Measurements from ENCODE around the gene PRND.
"Not testable (repeated sequence)": the region's sequence is repeated elsewhere in the genome, so short reads cannot be mapped to it uniquely, and the experiment has no call there.

PRND gene

DNA sequence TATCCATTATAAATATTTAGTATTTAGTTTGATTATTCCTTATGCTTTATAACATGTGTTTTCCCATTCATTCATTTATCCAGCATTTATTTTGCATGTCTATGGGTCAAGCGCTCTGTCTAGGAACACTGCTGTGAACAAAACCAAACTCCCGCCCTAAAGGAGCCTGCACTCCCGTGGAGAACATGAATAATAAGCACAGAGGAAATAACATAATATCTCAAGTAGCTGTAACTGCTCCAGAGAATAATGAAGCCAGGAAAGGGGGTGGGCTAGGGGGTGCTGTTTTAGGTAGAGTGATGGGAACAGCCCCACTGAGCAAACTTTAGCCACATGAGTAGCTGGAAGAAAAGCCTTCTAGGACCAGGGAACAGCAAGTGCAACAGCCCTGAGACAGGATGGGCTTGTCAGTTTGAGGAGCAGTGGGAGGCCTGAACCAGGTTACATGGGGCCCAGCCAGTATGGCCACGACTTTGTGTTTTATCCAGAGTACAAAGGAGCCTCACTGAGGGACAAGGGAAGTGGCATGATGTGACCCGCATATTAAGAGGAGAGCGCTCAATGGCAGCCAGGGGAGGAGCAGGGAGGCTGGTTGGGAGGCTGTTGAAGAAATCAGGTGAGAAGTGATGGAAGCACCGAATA lies 24.4 kb upstream of the PRND start:
- DNase-seq: no peak
- TF ChIP-seq POLR2A (IDR thresholded peaks at IDR 0.05; ENCODE audit: low read length) (no peak), GATA1 (IDR thresholded peaks at IDR 0.05; ENCODE audit: low read depth, low read length) (no peak)

- DNase-seq: no peak
- TF ChIP-seq POLR2A (IDR thresholded peaks at IDR 0.05; ENCODE audit: low read length) (no peak), GATA1 (IDR thresholded peaks at IDR 0.05; ENCODE audit: low read depth, low read length) (no peak)
These were observed 23.9 kb upstream of the PRND start for GRCh38 chr20:4697831-4698221.

GRCh38 chr20:4699216-4699615 lies 22.5 kb upstream of the PRND start:
- no peak for TF ChIP-seq POLR2A (IDR thresholded peaks at IDR 0.05; ENCODE audit: low read length)
- TF ChIP-seq GATA1 (IDR thresholded peaks at IDR 0.05; ENCODE audit: low read depth, low read length): no peak
- DNase-seq: no peak

- TF ChIP-seq POLR2A (IDR thresholded peaks at IDR 0.05; ENCODE audit: low read length) (no peak), GATA1 (IDR thresholded peaks at IDR 0.05; ENCODE audit: low read depth, low read length) (no peak)
These were observed 21.8 kb upstream of the PRND start for GRCh38 chr20:4699957-4700356.

DNA sequence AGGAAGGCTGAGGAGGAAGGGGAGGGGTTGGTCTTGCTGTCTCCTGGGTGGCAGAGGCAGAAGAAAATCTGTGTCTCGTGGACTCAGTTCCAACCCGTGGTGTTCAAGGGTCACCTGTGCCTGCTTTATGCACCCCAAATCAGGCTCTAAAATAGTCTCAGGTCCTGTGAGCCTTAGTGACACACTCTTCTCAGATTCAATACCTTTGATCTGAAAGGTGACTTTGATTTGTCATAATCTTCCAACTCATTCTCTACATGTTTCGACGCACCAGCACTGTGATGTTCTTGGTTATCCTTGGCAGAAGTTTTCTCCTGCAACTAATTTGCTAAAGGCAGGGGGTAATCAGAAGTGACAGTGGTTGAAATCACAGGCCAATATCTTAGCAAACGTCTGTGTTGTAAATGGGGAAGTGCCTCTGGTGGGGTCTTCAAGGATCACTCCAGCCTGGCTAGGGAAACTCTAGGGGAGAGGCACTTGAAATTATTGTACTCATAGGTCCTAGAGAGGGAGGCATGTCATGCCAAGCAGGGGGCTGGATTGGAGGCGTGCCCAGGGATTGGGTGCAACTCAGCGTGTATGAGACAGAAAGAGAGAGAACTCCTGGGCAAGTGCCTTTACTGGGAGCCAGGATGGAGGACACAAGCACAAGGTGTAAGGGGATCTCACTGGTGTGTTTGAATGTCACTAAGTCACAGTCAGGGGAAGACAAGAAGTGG lies 19.0 kb upstream of the PRND start:
- TF ChIP-seq GATA1 (IDR thresholded peaks at IDR 0.05; ENCODE audit: low read depth, low read length) (no peak), POLR2A (IDR thresholded peaks at IDR 0.05; ENCODE audit: low read length) (no peak)
- DNase-seq: no peak

More at GRCh38 chr20:4699957-4700356, 21.8 kb upstream of the PRND start:
- no peak for DNase-seq

DNA sequence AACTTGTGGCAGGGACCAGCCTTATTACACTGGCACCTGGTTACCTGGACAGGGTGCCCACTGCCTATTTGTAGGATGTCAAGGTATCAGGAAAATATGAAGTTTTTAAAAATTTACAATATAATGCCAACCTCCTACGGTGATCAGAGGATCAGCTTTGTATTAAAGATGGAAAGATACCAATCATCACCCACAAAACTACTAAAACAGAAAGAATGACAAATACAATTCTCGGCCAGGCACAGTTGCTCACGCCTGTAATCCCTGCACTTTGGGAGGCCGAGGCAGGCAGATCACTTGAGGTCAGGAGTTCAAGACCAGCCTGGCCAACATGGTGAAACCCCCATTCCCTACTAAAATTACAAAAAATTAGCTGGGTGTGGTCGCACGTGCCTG lies 18.4 kb upstream of the PRND start:
- TF ChIP-seq POLR2A (IDR thresholded peaks at IDR 0.05; ENCODE audit: low read length) (no peak), GATA1 (IDR thresholded peaks at IDR 0.05; ENCODE audit: low read depth, low read length) (no peak)
- no peak for DNase-seq

DNA sequence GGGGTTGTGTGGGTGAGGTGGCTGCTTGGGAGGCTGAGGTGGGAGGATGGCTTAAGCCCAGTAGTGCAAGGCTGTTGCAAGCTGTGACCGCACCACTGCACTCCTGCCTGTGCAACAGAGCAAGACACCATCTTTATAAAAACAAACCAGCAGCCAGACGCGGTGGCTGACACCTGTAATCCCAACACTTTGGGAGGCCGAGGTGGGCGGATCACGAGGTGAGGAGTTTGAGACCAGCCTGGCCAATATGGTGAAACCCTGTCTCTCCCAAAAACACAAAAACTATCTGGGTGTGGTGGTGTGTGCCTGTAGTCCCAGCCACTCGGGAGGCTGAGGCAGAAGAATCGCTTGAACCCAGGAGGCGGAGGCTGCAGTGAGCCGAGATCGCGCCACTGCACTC lies 14.8 kb upstream of the PRND start:
- DNase-seq: not testable (repeated sequence)

- no peak for TF ChIP-seq GATA1 (IDR thresholded peaks at IDR 0.05; ENCODE audit: low read depth, low read length)
- TF ChIP-seq POLR2A (IDR thresholded peaks at IDR 0.05; ENCODE audit: low read length): no peak
- DNase-seq: no peak
These were observed 13.7 kb upstream of the PRND start for GRCh38 chr20:4708036-4708435.

DNA sequence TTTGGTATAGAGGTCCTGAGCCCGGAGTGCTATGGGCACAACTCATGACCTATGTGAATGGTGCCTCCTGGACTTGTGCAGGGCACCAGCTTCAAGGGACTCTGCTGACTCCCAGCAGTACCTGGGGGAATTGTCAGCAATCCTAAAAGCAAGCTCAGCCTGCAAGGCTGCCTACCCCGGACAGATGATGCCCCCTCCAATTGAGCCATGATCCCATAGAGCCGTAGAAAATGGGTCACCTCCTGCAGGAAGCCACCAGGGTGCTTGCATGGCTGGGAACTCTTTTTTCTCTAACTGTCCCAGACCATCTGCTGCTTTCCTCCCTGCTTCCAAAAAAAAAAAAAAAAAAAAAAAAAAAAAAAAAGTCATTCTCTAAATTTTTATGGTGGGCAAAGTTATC lies 12.9 kb upstream of the PRND start:
- no peak for DNase-seq
- TF ChIP-seq POLR2A (IDR thresholded peaks at IDR 0.05; ENCODE audit: low read length) (no peak), GATA1 (IDR thresholded peaks at IDR 0.05; ENCODE audit: low read depth, low read length) (no peak)

DNA sequence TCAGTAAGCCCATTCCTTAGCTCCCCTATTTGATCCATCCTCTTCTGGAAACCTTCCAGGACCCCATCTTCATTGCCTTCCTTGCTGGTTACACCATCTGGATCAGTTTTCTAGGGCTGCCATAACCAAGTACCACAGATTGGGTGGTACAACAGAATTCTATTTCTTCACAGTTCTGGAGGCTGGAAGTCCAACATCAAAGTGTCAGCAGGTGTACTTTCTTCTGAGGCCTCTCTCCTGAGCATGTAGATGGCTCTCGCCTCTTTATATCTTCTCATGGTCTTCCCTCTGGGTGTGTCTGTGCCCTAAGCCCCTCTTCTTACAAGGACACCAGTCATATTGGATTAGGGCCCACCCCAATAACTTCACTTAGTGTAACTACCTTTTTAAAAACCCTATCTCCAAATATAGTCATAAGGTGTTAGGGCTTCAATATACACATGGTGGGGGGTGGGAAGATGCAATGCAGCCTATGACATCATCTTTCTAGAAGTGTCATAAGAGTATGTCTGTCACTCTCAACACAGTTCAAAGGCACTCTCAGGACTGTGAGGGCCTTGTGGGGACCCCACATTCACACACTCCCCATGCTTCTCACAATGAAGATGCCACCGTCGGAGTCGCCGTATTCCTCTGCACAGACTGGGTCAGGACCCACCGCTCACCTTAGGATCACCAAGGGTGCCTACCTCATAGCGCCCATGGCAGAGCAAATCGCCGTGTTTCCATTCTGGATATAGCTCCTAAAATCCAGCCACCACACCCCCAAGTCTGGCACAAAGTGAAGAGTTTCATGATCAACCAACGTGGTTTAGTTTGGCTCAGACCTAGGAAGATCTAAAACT lies 12.2 kb upstream of the PRND start:
- DNase-seq: no peak
- TF ChIP-seq POLR2A (IDR thresholded peaks at IDR 0.05; ENCODE audit: low read length) (no peak), GATA1 (IDR thresholded peaks at IDR 0.05; ENCODE audit: low read depth, low read length) (no peak)

- TF ChIP-seq POLR2A (IDR thresholded peaks at IDR 0.05; ENCODE audit: low read length) (no peak), GATA1 (IDR thresholded peaks at IDR 0.05; ENCODE audit: low read depth, low read length) (no peak)
- no peak for DNase-seq
These were observed 11.6 kb upstream of the PRND start for GRCh38 chr20:4710106-4710475.

DNA sequence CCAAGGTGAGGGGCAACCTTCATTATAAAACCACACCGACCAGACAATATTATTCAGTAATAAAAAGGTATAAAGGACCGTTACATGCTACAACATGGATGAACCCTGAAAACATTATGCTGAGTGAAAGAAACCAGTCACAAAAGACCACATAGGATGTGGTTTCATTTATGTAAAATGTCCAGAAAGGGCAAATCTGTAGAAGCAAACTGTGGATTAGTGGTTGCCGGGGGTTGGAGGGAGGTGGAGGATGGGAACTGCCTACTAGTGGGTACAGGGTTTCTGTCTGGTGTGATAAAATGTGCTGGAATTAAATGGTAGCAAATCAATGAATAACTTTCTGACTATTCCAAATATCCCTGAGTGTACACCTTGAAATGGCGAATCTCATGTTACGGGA lies 10.2 kb upstream of the PRND start:
- TF ChIP-seq POLR2A (IDR thresholded peaks at IDR 0.05; ENCODE audit: low read length) (no peak), GATA1 (IDR thresholded peaks at IDR 0.05; ENCODE audit: low read depth, low read length) (no peak)
- no peak for DNase-seq

GRCh38 chr20:4713401-4713800 lies 8.3 kb upstream of the PRND start:
- DNase-seq: no peak
- no peak for TF ChIP-seq GATA1 (IDR thresholded peaks at IDR 0.05; ENCODE audit: low read depth, low read length)
- no peak for TF ChIP-seq POLR2A (IDR thresholded peaks at IDR 0.05; ENCODE audit: low read length)

- TF ChIP-seq POLR2A (IDR thresholded peaks at IDR 0.05; ENCODE audit: low read length) (no peak), GATA1 (IDR thresholded peaks at IDR 0.05; ENCODE audit: low read depth, low read length) (no peak)
- DNase-seq: no peak
These were observed 6.9 kb upstream of the PRND start for GRCh38 chr20:4714818-4715217.
